Body of pancreas (tissue), 4 donors: ENCODE results near the gene SIX5.

Experiments
- POLR2A ChIP-seq, 3 donors: fragments of 450-650 bp; IDR thresholded peaks; one replicate each; pipeline ENCODE4 v1.6.1; 2016; ENCODE audit warnings: antibody characterized with exemption in 3 of 3, mild to moderate bottlenecking in 2 of 3
- TF ChIP-seq, protein P1 (sequence below), 7 experiments: fragments of 450-650 bp in 4 of 7; fragments of 200-600 bp in 3 of 7; sonication (generic) in 3 of 7; IDR thresholded peaks; one replicate each; pipeline ENCODE4 v1.5.1; 2016 to 2019; ENCODE audit warnings: antibody characterized with exemption in 7 of 7

DNA sequence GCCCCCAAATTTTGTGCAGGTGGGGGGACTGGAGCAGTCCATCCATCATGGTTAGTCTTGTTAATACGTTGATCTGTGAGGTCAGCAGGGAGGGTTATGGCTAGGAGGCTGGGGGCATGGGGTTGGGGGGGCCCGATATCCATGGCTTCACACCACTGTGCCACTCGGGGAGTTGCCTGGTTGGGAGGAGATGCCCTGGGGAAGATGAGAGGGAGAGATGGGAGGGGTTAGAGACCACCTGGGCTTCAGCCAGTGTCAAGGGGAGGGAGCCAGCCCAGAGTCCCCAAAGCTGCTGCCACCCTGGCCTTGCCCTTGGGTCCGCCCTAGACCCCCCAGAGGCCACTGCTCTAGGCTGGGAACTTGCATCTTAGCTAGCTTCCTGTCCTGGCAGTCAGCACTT lies 15.0 kb upstream of the SIX5 start:
- TF ChIP-seq, protein P1, sequence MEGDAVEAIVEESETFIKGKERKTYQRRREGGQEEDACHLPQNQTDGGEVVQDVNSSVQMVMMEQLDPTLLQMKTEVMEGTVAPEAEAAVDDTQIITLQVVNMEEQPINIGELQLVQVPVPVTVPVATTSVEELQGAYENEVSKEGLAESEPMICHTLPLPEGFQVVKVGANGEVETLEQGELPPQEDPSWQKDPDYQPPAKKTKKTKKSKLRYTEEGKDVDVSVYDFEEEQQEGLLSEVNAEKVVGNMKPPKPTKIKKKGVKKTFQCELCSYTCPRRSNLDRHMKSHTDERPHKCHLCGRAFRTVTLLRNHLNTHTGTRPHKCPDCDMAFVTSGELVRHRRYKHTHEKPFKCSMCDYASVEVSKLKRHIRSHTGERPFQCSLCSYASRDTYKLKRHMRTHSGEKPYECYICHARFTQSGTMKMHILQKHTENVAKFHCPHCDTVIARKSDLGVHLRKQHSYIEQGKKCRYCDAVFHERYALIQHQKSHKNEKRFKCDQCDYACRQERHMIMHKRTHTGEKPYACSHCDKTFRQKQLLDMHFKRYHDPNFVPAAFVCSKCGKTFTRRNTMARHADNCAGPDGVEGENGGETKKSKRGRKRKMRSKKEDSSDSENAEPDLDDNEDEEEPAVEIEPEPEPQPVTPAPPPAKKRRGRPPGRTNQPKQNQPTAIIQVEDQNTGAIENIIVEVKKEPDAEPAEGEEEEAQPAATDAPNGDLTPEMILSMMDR (IDR thresholded peaks at IDR 0.05): no peak
- no peak for TF ChIP-seq POLR2A (IDR thresholded peaks at IDR 0.05)
